Measurements from ENCODE around the gene TBPL1.

DNA sequence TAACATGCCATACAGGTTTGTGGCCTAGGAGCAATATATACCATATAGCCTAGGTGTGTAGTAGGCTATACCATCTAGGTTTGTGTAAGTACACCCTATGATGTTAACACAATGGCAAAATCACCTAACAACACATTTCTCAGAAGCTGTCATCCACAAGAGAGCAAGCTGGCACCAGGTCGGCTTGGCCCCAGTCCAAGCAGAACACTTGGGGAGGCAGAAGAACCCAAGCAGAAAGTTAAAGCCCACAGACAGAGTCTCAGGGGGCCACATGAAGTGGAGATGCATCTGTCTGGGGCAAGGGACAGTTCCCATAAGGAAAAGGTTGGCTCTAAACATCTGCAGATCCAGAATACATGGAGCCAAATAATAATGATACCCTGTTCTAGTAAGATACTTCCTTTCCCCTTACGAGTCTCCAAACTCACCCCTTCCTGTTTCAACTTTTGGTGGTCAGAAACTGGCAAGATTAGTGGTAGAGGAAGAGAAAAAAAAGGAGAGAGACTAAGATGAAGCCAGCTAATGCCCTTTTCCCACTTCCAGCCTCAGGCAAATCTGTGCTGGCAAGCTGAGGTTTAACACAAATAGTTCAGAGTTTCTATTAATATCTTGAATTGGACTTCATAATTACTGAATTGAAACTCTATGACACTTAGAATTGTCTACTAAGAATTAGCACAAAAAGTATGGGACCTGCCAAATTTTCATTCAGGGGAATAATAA lies 34.7 kb upstream of the TBPL1 start:
- no peak for TF ChIP-seq POLR2A (IDR thresholded peaks at IDR 0.05)
- TF ChIP-seq, protein P1, sequence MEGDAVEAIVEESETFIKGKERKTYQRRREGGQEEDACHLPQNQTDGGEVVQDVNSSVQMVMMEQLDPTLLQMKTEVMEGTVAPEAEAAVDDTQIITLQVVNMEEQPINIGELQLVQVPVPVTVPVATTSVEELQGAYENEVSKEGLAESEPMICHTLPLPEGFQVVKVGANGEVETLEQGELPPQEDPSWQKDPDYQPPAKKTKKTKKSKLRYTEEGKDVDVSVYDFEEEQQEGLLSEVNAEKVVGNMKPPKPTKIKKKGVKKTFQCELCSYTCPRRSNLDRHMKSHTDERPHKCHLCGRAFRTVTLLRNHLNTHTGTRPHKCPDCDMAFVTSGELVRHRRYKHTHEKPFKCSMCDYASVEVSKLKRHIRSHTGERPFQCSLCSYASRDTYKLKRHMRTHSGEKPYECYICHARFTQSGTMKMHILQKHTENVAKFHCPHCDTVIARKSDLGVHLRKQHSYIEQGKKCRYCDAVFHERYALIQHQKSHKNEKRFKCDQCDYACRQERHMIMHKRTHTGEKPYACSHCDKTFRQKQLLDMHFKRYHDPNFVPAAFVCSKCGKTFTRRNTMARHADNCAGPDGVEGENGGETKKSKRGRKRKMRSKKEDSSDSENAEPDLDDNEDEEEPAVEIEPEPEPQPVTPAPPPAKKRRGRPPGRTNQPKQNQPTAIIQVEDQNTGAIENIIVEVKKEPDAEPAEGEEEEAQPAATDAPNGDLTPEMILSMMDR (IDR thresholded peaks at IDR 0.05): no peak

Data from adrenal gland (tissue), 5 donors.